ENCODE measurements around the gene ERC2. TPM values are rescaled to one million over a fixed set of nuclear protein-coding genes. Genes with fewer than 3 reads are reported as not detected.

ERC2 gene
- polyA plus RNA-seq, 1 experiment: 0.07 TPM

DNA sequence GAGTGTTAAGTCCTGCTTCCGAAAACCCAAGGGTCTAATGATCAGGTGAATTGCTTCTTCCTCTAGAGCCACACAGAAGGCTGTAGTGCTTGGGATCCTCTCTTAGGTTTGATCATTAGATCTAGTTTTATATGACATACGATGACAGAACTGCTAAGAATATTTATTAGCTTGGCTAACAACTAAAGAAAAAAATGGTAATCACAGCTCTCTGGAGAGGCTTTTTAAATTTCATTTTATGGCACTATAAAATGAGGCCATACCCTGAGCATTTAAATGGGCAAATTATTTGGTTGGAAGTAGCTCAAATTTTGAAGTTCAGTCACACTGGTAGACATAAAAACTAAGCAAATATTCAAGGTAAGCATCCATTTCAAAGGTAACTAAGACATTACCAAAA lies 498.6 kb downstream of the ERC2 start:
- no peak overlapping the region for H3K4me3 ChIP-seq (ENCODE audit: low read depth, low read length)
- POLR2A ChIA-PET: no interaction called here
- no peaks in the 10 kb centered on the region for H3K36me3 ChIP-seq (ENCODE audit: control insufficient read depth, insufficient read depth, low read length)
- DNase-seq (ENCODE audit: low read depth): no peak
- TF ChIP-seq, protein P1, sequence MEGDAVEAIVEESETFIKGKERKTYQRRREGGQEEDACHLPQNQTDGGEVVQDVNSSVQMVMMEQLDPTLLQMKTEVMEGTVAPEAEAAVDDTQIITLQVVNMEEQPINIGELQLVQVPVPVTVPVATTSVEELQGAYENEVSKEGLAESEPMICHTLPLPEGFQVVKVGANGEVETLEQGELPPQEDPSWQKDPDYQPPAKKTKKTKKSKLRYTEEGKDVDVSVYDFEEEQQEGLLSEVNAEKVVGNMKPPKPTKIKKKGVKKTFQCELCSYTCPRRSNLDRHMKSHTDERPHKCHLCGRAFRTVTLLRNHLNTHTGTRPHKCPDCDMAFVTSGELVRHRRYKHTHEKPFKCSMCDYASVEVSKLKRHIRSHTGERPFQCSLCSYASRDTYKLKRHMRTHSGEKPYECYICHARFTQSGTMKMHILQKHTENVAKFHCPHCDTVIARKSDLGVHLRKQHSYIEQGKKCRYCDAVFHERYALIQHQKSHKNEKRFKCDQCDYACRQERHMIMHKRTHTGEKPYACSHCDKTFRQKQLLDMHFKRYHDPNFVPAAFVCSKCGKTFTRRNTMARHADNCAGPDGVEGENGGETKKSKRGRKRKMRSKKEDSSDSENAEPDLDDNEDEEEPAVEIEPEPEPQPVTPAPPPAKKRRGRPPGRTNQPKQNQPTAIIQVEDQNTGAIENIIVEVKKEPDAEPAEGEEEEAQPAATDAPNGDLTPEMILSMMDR (IDR thresholded peaks at IDR 0.05; ENCODE audit: insufficient read depth, low read depth, low read length): no peak
- CTCF ChIA-PET: no interaction called here
- no peaks in the 10 kb centered on the region for H3K27me3 ChIP-seq (ENCODE audit: control insufficient read depth, insufficient read depth, low read length)

- ChIA-PET POLR2A (interaction anchor here (0.5 kb wide), 1 partner anchor 227 kb away, joined by 5 read pairs; no protein-coding TSS in a partner anchor), CTCF (no interaction called here)
- no peak overlapping the region for H3K4me3 ChIP-seq (ENCODE audit: low read depth, low read length)
- no peaks in the 10 kb centered on the region for H3K36me3 ChIP-seq (ENCODE audit: control insufficient read depth, insufficient read depth, low read length)
- TF ChIP-seq, protein P1 (IDR thresholded peaks at IDR 0.05; ENCODE audit: insufficient read depth, low read depth, low read length): no peak
- no peaks in the 10 kb centered on the region for H3K27me3 ChIP-seq (ENCODE audit: control insufficient read depth, insufficient read depth, low read length)
- no peak for DNase-seq (ENCODE audit: low read depth)
These were observed 499.9 kb downstream of the ERC2 start for GRCh38 chr3:55968331-55968730.

- TF ChIP-seq, protein P1 (IDR thresholded peaks at IDR 0.05; ENCODE audit: insufficient read depth, low read depth, low read length): no peak
- Histone ChIP-seq H3K4me3 (ENCODE audit: low read depth, low read length) (no peak overlapping the region), H3K27me3 (ENCODE audit: control insufficient read depth, insufficient read depth, low read length) (no peaks in the 10 kb centered on the region), H3K36me3 (ENCODE audit: control insufficient read depth, insufficient read depth, low read length) (no peaks in the 10 kb centered on the region)
- DNase-seq (ENCODE audit: low read depth): no peak
- POLR2A ChIA-PET: no interaction called here
- CTCF ChIA-PET: interaction anchor here (0.7 kb wide), 1 partner anchor 91 kb away, joined by 5 read pairs; no protein-coding TSS in a partner anchor
These were observed 501.7 kb downstream of the ERC2 start for GRCh38 chr3:55966566-55966965.

- no peaks in the 10 kb centered on the region for H3K27me3 ChIP-seq (ENCODE audit: control insufficient read depth, insufficient read depth, low read length)
- H3K4me3 ChIP-seq (ENCODE audit: low read depth, low read length): no peak overlapping the region
- ChIA-PET POLR2A (no interaction called here), CTCF (interaction anchor here (0.7 kb wide), 1 partner anchor 90 kb away, joined by 5 read pairs; no protein-coding TSS in a partner anchor)
- H3K36me3 ChIP-seq (ENCODE audit: control insufficient read depth, insufficient read depth, low read length): no peaks in the 10 kb centered on the region
- TF ChIP-seq, protein P1 (IDR thresholded peaks at IDR 0.05; ENCODE audit: insufficient read depth, low read depth, low read length): no peak
- no peak for DNase-seq (ENCODE audit: low read depth)
These were observed 502.5 kb downstream of the ERC2 start for GRCh38 chr3:55965776-55966175.

- ChIA-PET POLR2A (interaction anchor here (0.6 kb wide), 1 partner anchor 24 kb away, joined by 4 read pairs; no protein-coding TSS in a partner anchor), CTCF (no interaction called here)
- no peak for DNase-seq (ENCODE audit: low read depth)
- TF ChIP-seq, protein P1 (IDR thresholded peaks at IDR 0.05; ENCODE audit: insufficient read depth, low read depth, low read length): no peak
- Histone ChIP-seq H3K36me3 (ENCODE audit: control insufficient read depth, insufficient read depth, low read length) (no peaks in the 10 kb centered on the region), H3K4me3 (ENCODE audit: low read depth, low read length) (no peak overlapping the region), H3K27me3 (ENCODE audit: control insufficient read depth, insufficient read depth, low read length) (no peaks in the 10 kb centered on the region)
These were observed 503.7 kb downstream of the ERC2 start for GRCh38 chr3:55964491-55964985.
